CD4-positive, alpha-beta T cell treated with Interleukin-17A for 1 hour (primary cell): ENCODE data around the gene LYAR.

Experiments used
- DNase-seq: peaks from one replicate; pipeline ENCODE4 v3.0.0-alpha.2; 2020

The LYAR gene

GRCh38 chr4:4315461-4316149 is 25.7 kb upstream of the LYAR start:
- no peak for DNase-seq

GRCh38 chr4:4311193-4311592 is 21.2 kb upstream of the LYAR start:
- no peak for DNase-seq

DNA sequence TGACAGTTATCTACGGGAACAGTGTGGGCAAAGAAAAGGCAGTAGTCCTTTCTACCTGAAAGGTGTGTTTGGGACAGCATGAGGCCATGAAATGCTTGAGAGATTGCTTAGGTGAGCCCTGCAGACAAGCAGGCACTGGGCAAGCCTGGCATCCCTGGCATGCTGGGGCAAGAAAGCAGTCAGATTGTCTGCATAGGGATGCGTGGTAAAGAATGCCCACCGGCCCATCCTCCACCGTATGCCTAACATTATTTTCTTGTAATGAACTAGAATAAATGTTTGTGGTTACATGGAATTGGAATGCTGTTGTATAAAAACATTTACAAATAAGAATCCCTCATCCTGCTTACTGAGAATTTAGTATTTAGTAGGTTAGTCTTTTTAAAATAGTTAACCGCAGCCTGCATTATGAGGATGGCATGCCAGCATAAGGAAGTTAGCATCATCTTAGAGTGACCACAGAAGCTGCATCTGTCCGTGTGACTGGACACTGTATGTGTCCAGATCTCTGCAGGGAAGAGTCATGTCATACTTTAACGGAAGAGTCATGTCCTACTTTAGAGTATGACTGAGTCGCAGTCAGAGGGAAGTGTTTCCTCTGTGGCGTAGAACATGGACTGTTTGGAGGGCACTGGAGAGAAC is 19.0 kb upstream of the LYAR start:
- DNase-seq, result no peak

DNA sequence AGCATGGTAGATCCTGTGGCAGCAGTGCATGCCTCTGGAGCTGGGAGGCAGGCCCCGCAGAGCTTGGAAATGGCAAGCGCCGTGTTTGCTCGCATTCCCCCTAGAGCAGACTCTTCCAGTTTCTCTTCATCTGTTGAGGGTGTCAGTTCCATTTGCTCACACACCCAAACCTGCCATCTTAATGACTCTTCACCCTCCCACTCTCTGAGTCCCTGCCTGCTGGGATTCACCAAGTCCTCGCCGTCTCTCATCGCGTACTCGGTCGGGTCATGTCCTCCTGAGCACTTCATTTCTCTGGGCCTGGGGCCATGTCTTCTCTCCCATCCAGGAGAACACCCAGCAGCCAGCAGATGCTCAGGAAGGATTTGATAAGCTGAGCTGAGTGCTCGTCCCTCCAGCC is 17.0 kb upstream of the LYAR start:
- no peak for DNase-seq

DNA sequence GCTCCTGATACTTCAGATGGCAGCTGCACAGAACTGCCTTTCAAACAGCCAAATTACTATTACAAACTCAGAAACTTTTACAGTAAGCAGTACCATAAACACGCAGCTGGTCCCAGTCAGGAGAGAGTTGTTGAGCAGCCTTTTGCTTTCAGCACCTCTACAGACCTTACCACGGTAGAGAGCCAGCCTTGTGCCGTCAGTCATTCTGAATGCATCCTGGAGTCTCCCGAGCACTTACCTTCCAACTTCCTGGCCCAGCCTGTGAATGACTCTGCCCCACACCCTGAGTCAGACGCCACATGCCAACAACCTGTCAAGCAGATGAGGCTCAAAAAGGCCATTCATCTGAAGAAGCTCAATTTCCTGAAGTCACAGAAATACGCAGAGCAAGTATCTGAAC is 12.5 kb upstream of the LYAR start:
- DNase-seq, result no peak

GRCh38 chr4:4302001-4302400 is 12.0 kb upstream of the LYAR start:
- DNase-seq, result no peak

DNA sequence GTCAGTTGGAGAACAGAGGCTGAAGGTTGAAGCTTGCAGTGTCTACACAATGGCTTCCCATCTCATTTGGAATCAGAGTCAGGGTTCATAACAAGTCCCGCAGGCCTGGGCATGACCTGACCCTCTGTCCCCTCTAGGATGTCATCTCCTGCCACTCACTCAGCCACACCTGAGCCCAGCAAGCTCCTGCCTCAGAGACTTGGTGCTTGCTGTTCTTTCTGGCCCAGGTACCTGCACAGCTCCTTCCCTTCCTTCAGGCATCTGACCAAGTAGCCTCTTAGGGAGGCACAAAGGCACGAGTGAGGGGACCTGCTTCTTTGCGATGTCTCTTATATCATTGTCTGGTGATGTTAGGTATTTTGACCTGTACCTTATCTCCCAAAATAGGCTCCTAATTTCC is 9.1 kb upstream of the LYAR start:
- DNase-seq, result no peak

GRCh38 chr4:4296283-4296846 is 6.4 kb upstream of the LYAR start:
- no peak for DNase-seq

GRCh38 chr4:4293279-4293678 is 3.3 kb upstream of the LYAR start:
- DNase-seq, result no peak

GRCh38 chr4:4289597-4289940 is 385 bp downstream of the LYAR start:
- no peak for DNase-seq

DNA sequence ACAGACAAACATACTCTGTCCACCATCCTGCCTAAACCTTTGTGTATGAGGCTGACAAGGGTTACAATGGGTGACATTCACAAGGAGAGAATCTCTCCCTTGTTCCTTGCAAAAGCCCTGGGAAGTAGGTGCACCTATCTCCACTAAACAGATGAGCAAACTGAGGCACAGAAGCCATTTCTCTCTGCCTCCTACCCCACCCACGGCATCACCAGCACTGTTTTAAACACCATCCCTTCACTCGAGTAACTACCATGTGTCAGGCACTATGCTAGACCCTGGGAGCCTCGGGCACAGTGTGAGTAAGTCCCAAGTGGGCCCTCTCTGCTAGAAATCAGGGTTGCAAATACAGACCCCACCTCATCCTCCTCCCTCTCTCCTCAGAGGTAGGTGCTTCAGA is 899 bp downstream of the LYAR start:
- DNase-seq, result no peak

DNA sequence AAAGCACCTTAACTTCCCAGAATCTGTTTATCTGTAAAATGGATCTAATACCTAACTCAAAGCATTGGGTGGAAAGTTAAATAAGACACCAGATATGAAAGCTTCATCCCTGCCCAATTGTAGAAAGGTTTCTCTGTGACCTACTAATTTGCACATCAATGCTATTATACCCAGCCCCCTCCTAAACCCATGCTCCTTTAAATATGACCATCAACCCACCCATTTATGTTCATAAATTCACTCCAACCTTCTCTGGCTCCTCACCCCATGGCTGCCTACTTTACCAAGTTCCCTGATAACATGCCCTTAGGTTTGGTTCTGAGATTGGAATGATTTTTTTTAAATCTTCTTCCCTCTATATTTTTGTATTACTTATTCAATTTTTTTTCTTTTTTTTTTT is 1.9 kb downstream of the LYAR start:
- no peak for DNase-seq

DNA sequence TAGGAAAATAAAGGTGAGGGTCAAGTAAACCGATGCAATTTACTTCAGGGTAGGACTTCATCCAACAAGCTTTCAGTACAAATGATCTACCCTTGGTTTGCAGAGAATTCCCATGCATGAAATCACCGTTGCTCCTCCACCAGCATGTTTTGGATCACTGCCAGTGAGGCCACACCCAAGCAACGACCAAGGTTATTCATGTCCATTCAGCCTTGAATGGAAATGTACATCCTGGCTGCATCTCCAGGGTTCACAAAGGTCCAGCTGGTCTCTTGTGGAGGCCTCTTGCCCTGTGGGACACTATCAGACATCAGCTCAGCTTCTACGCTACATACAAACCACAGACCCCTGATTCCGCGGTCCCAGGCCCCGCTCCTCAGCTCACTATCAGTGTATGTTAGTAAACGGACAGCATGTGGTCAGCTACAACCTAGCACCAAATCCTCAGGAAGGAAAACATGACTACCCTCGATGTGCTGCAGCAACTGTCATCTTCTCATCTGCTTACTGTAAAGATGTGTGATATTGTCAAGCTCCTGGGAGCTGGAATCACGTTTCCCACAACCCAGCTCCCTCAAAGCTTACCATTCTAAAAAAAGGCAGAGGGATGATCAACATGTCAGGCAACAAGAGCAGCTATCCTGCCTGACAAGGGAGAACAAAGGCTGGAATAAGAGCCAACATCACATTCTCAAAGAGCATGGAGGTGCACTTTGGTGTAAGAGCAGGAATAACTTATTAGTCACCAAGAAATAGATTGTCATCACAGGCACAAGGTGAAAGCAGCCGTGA is 4.9 kb downstream of the LYAR start:
- DNase-seq, result no peak

GRCh38 chr4:4281787-4282186 is 8.2 kb downstream of the LYAR start:
- DNase-seq, result no peak

GRCh38 chr4:4277531-4277930 is 12.4 kb downstream of the LYAR start:
- no peak for DNase-seq

GRCh38 chr4:4274226-4274625 is 15.7 kb downstream of the LYAR start:
- no peak for DNase-seq

GRCh38 chr4:4271912-4272311 is 18.0 kb downstream of the LYAR start:
- DNase-seq, result no peak

GRCh38 chr4:4270529-4270928 is 19.4 kb downstream of the LYAR start:
- DNase-seq, result peak; percentile 33

- DNase-seq, result peak; percentile 77
These were observed 20.1 kb downstream of the LYAR start for GRCh38 chr4:4269856-4270255.

DNA sequence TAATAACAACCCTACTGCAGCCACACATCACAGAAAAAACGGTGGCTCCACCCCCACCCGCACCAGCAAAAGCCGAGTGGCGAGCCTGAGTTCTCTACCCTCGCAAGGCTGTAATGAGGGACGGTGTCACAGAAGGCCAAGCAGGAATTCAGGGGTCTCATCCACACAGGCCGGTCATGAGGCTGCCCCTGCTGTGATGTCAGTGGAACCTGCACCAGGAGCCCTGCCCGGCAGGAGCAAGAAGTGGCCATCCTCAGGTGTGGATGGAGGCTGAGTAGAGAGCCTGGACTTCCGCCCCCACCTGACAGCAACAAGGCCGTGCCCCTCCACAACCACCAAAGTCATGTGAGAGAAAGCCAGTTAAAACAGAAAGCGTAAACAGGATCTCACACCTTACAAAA is 20.6 kb downstream of the LYAR start:
- DNase-seq, result peak; percentile 77

GRCh38 chr4:4268776-4269175 is 21.2 kb downstream of the LYAR start:
- no peak for DNase-seq

DNA sequence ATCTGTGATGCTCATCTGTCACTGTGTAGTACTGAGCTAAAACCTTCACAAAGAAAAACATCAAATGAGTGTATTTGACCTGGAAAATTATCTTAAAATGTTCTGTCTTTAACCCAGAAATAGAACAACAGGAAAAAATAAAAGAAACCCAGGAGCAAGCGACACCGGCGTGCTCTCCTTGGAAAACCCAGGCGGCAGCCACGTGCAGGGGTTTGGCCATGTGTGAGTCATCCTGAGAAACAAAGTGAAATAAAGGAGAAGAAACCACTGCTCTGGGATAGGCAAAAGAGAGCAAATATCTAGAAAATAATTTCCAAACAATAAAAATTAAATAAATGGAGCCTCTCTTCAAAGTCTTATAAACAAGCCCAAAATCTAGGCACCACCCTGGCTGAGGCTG is 22.0 kb downstream of the LYAR start:
- DNase-seq, result no peak

DNA sequence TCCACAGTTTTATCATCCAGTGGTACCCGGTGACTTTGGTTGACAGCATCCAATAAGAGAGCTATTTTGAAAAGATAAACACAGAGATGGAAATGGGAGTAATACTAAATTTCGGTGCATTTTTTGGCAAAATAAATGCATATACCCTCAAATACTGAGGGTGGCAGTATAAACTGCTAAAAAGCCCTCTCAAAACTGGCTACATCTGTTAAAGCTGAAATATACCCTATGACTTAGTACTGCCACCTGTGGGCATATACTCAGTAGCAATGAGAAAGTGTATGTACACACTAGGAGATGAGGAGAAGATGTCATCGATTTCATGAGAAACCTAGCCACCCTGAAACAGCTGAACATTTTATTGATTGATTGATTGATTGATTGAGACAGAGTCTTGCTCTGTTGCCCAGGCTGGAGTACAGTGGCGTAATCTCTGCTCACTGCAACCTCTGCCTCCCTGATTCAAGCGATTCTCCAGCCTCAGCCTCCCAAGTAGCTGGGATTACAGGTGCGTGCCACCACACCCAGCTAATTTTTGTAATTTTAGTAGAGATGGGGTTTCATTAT is 29.7 kb downstream of the LYAR start:
- DNase-seq, result peak; percentile 83
